A549 (cell line): ENCODE measurements around the gene SLC16A8.

Experiments
- ATOH8 ChIP-seq: fragments of 250-450 bp; sonication (Bioruptor Pico); IDR thresholded peaks from 2 replicates; pipeline ENCODE4 v1.5.0; 2020; ENCODE audit warnings: low read depth, mild to moderate bottlenecking, moderate library complexity
- CEBPB ChIP-seq, 2 experiments: fragments of >200 bp in 1 of 2; sonication (Bioruptor Twin) in 1 of 2; formaldehyde crosslinking in 1 of 2; IDR thresholded peaks; 2 replicates each; pipeline ENCODE4 v1.6.1; 2012 to 2016
- CHD4 ChIP-seq: fragments of 200-600 bp; sonication (generic); IDR thresholded peaks from 2 replicates; pipeline ENCODE4 v1.6.1; 2016; ENCODE audit warnings: antibody characterized with exemption, mild to moderate bottlenecking, borderline replicate concordance
- CTCF ChIP-seq: fragments of >200 bp; sonication (Bioruptor Twin); formaldehyde crosslinking; IDR thresholded peaks from 3 replicates; pipeline ENCODE4 v1.5.1; 2016
- HDAC2 ChIP-seq: fragments of 200-600 bp; sonication (generic); IDR thresholded peaks from 2 replicates; pipeline ENCODE4 v1.6.1; 2016
- PHF8 ChIP-seq: fragments of 200-600 bp; sonication (generic); IDR thresholded peaks from 2 replicates; pipeline ENCODE4 v1.6.1; 2016; ENCODE audit warnings: low read depth, mild to moderate bottlenecking, antibody characterized with exemption, moderate library complexity, borderline replicate concordance
- POLR2A ChIP-seq: IDR thresholded peaks from 2 replicates; pipeline ENCODE4 v1.6.1; 2012; ENCODE audit warnings: mild to moderate bottlenecking, low read length
- SMC3 ChIP-seq: fragments of >200 bp; sonication (Bioruptor Twin); formaldehyde crosslinking; IDR thresholded peaks from 3 replicates; pipeline ENCODE4 v1.6.1; 2018; ENCODE audit warnings: inconsistent platforms
- SREBF2 ChIP-seq: fragments of 450-650 bp; IDR thresholded peaks from 2 replicates; pipeline ENCODE4 v1.6.1; 2014; ENCODE audit warnings: mild to moderate bottlenecking, moderate library complexity
- ZFP36 ChIP-seq: fragments of 450-650 bp; IDR thresholded peaks from 2 replicates; pipeline ENCODE4 v1.6.1; 2014; ENCODE audit warnings: borderline replicate concordance; ENCODE audit not compliant: partially characterized antibody
- TF ChIP-seq, protein P1 (sequence below): IDR thresholded peaks from 2 replicates; pipeline ENCODE4 v1.6.1; 2012
- TF ChIP-seq, protein P2 (sequence below): fragments of 200-600 bp; sonication (generic); IDR thresholded peaks from 2 replicates; pipeline ENCODE4 v1.6.1; 2016; ENCODE audit warnings: antibody characterized with exemption, mild to moderate bottlenecking, moderate library complexity

GRCh38 chr22:38085056-38085455 lies 1.1 kb upstream of the SLC16A8 start:
- TF ChIP-seq ZFP36: no peak
- no peak for TF ChIP-seq POLR2A
- TF ChIP-seq CTCF: no peak
- no peak for TF ChIP-seq HDAC2
- no peak for TF ChIP-seq PHF8
- TF ChIP-seq, protein P1, sequence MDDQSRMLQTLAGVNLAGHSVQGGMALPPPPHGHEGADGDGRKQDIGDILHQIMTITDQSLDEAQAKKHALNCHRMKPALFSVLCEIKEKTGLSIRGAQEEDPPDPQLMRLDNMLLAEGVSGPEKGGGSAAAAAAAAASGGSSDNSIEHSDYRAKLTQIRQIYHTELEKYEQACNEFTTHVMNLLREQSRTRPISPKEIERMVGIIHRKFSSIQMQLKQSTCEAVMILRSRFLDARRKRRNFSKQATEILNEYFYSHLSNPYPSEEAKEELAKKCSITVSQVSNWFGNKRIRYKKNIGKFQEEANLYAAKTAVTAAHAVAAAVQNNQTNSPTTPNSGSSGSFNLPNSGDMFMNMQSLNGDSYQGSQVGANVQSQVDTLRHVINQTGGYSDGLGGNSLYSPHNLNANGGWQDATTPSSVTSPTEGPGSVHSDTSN: no peak
- TF ChIP-seq, protein P2, sequence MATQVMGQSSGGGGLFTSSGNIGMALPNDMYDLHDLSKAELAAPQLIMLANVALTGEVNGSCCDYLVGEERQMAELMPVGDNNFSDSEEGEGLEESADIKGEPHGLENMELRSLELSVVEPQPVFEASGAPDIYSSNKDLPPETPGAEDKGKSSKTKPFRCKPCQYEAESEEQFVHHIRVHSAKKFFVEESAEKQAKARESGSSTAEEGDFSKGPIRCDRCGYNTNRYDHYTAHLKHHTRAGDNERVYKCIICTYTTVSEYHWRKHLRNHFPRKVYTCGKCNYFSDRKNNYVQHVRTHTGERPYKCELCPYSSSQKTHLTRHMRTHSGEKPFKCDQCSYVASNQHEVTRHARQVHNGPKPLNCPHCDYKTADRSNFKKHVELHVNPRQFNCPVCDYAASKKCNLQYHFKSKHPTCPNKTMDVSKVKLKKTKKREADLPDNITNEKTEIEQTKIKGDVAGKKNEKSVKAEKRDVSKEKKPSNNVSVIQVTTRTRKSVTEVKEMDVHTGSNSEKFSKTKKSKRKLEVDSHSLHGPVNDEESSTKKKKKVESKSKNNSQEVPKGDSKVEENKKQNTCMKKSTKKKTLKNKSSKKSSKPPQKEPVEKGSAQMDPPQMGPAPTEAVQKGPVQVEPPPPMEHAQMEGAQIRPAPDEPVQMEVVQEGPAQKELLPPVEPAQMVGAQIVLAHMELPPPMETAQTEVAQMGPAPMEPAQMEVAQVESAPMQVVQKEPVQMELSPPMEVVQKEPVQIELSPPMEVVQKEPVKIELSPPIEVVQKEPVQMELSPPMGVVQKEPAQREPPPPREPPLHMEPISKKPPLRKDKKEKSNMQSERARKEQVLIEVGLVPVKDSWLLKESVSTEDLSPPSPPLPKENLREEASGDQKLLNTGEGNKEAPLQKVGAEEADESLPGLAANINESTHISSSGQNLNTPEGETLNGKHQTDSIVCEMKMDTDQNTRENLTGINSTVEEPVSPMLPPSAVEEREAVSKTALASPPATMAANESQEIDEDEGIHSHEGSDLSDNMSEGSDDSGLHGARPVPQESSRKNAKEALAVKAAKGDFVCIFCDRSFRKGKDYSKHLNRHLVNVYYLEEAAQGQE: no peak
- no peak for TF ChIP-seq CHD4
- no peak for TF ChIP-seq CEBPB (IDR thresholded peaks at IDR 0.05)
- TF ChIP-seq ATOH8: no peak
- no peak for TF ChIP-seq SMC3
- TF ChIP-seq SREBF2: no peak
